ENCODE measurements around the gene SLC25A30.
A peak's percentile ranks its signal among the peaks of the same experiment; 100 is the strongest.
"Not testable (repeated sequence)": the region's sequence is repeated elsewhere in the genome, so short reads cannot be mapped to it uniquely, and the experiment has no call there.

The SLC25A30 gene

GRCh38 chr13:45356966-45357672 is 61.1 kb downstream of the SLC25A30 start:
- DNase-seq (no peak), ATAC-seq (replicated peaks) (no peak)
- Mint-ChIP-seq H3K4me1 (peaks cover 14 to 27% of the 10 kb centered on the region in 2 donors), H3K27ac (peak overlapping the region; percentile 70), H3K4me3 (no peak overlapping the region), H3K36me3 (peaks cover 33 to 42% of the 10 kb centered on the region in 2 donors), H3K9me3 (no peaks in the 10 kb centered on the region), H3K27me3 (no peaks in the 10 kb centered on the region)

- Mint-ChIP-seq H3K4me1 (peaks cover 10 to 23% of the 10 kb centered on the region in 2 donors), H3K4me3 (no peak overlapping the region), H3K36me3 (peaks cover 41 to 45% of the 10 kb centered on the region in 2 donors), H3K27me3 (no peaks in the 10 kb centered on the region), H3K9me3 (no peaks in the 10 kb centered on the region), H3K27ac (peak overlapping the region; percentile 15)
- peak; percentile 65 to 73 for ATAC-seq (replicated peaks)
- no peak for DNase-seq
Observed at GRCh38 chr13:45353895-45354294, 64.3 kb downstream of the SLC25A30 start.

GRCh38 chr13:45352031-45352430 is 66.1 kb downstream of the SLC25A30 start:
- Mint-ChIP-seq H3K4me3 (no peak overlapping the region), H3K4me1 (peaks cover 5 to 23% of the 10 kb centered on the region in 2 donors), H3K27ac (no peak overlapping the region), H3K9me3 (no peaks in the 10 kb centered on the region), H3K27me3 (no peaks in the 10 kb centered on the region), H3K36me3 (peaks cover 36 to 43% of the 10 kb centered on the region in 2 donors)
- ATAC-seq (replicated peaks) (no peak), DNase-seq (no peak)

GRCh38 chr13:45350152-45350551 is 68.0 kb downstream of the SLC25A30 start:
- no peaks in the 10 kb centered on the region for H3K9me3 Mint-ChIP-seq

GRCh38 chr13:45349438-45349837 is 68.7 kb downstream of the SLC25A30 start:
- ATAC-seq (replicated peaks) (no peak), DNase-seq (no peak)
- peaks cover 35 to 41% of the 10 kb centered on the region in 2 donors for H3K36me3 Mint-ChIP-seq
- H3K27ac Mint-ChIP-seq = no peak overlapping the region
- no peak overlapping the region for H3K4me3 Mint-ChIP-seq
- no peaks in the 10 kb centered on the region for H3K27me3 Mint-ChIP-seq
- H3K9me3 Mint-ChIP-seq = no peaks in the 10 kb centered on the region
- H3K4me1 Mint-ChIP-seq = peaks cover 3 to 17% of the 10 kb centered on the region in 2 donors

More at GRCh38 chr13:45350152-45350551, 68.0 kb downstream of the SLC25A30 start:
- no peak overlapping the region for H3K4me3 Mint-ChIP-seq
- no peak overlapping the region for H3K27ac Mint-ChIP-seq
- H3K27me3 Mint-ChIP-seq = no peaks in the 10 kb centered on the region
- peaks cover 33 to 40% of the 10 kb centered on the region in 2 donors for H3K36me3 Mint-ChIP-seq
- H3K4me1 Mint-ChIP-seq = peaks cover 3 to 17% of the 10 kb centered on the region in 2 donors
- ATAC-seq (replicated peaks) (no peak), DNase-seq (no peak)

GRCh38 chr13:45344064-45344463 is 74.1 kb downstream of the SLC25A30 start:
- not testable (repeated sequence) for H3K9me3 Mint-ChIP-seq; H3K4me3 Mint-ChIP-seq; H3K27ac Mint-ChIP-seq; DNase-seq; ATAC-seq (replicated peaks); H3K27me3 Mint-ChIP-seq
- H3K36me3 Mint-ChIP-seq = peaks cover 26 to 37% of the 10 kb centered on the region in 2 donors
- peaks cover 5 to 11% of the 10 kb centered on the region in 2 donors for H3K4me1 Mint-ChIP-seq

Data from stimulated activated naive B cell treated with anti-CD40 and anti-IgM and Interleukin-4, amounts not matched to agents 10 μg/mL and 1 μg/mL and 100 μg/mL, for 72 hours (primary cell).